ENCODE results near the gene PRKAG3. TPM values are rescaled to one million over a fixed set of nuclear protein-coding genes. Genes with fewer than 3 reads are reported as not detected.

PRKAG3 gene
- total and polyA plus RNA-seq, 2 experiments from 2014 or later, result 0.23 TPM; not detected in 1

- Histone ChIP-seq H4K20me1 (ENCODE audit: insufficient read depth, poor library complexity, severe bottlenecking) (no peaks in the 10 kb centered on the region), H3K36me3 (replicated peaks; ENCODE audit: insufficient read depth, low read depth) (no peaks in the 10 kb centered on the region), H3K27ac (no peak overlapping the region), H3K27me3 (peaks cover 80% of the 10 kb centered on the region), H3K4me1 (ENCODE audit: insufficient read depth) (peaks cover 23% of the 10 kb centered on the region), H2AFZ (no peak overlapping the region), H3K79me2 (no peaks in the 10 kb centered on the region), H3K9me2 (replicated peaks; ENCODE audit: insufficient read depth) (no peaks in the 10 kb centered on the region), H3K4me2 (no peak overlapping the region), H3K9me3 (ENCODE audit: low read depth) (no peaks in the 10 kb centered on the region), H3K4me3 (no peak overlapping the region)
- DNase-seq (ENCODE audit: low spot score), result no peak
- no peak for TF ChIP-seq EZH2phosphoT487 (IDR thresholded peaks at IDR 0.05; ENCODE audit: low read depth, severe bottlenecking, unreplicated experiment)
- no peak for TF ChIP-seq CTCF (IDR thresholded peaks at IDR 0.05; ENCODE audit: poor library complexity)
- TF ChIP-seq EZH2 (IDR thresholded peaks at IDR 0.05; ENCODE audit: borderline replicate concordance), result no peak
- 29% methylated on average over 10 of the region's 10 CpGs for WGBS (ENCODE audit: low lambda C conversion rate, missing lambda C conversion rate)
Measured at GRCh38 chr2:218857371-218858137, 26.0 kb upstream of the PRKAG3 start.

GRCh38 chr2:218856896-218857243 lies 25.3 kb upstream of the PRKAG3 start:
- TF ChIP-seq EZH2phosphoT487 (IDR thresholded peaks at IDR 0.05; ENCODE audit: low read depth, severe bottlenecking, unreplicated experiment) (no peak), EZH2 (IDR thresholded peaks at IDR 0.05; ENCODE audit: borderline replicate concordance) (no peak), CTCF (IDR thresholded peaks at IDR 0.05; ENCODE audit: poor library complexity) (no peak)
- Histone ChIP-seq H3K9me2 (replicated peaks; ENCODE audit: insufficient read depth) (no peaks in the 10 kb centered on the region), H3K79me2 (no peaks in the 10 kb centered on the region), H4K20me1 (ENCODE audit: insufficient read depth, poor library complexity, severe bottlenecking) (no peaks in the 10 kb centered on the region), H2AFZ (no peak overlapping the region), H3K27ac (no peak overlapping the region), H3K27me3 (peaks cover 74% of the 10 kb centered on the region), H3K4me1 (ENCODE audit: insufficient read depth) (peaks cover 23% of the 10 kb centered on the region), H3K36me3 (replicated peaks; ENCODE audit: insufficient read depth, low read depth) (no peaks in the 10 kb centered on the region), H3K4me3 (no peak overlapping the region), H3K4me2 (no peak overlapping the region), H3K9me3 (ENCODE audit: low read depth) (no peaks in the 10 kb centered on the region)
- WGBS (ENCODE audit: low lambda C conversion rate, missing lambda C conversion rate), result 82% methylated on average over 1 of the region's 1 CpG
- DNase-seq (ENCODE audit: low spot score), result no peak

- Histone ChIP-seq H3K27ac (no peak overlapping the region), H3K4me3 (no peak overlapping the region), H3K27me3 (peaks cover 69% of the 10 kb centered on the region), H3K36me3 (replicated peaks; ENCODE audit: insufficient read depth, low read depth) (no peaks in the 10 kb centered on the region), H3K9me2 (replicated peaks; ENCODE audit: insufficient read depth) (no peaks in the 10 kb centered on the region), H4K20me1 (ENCODE audit: insufficient read depth, poor library complexity, severe bottlenecking) (no peaks in the 10 kb centered on the region), H3K4me1 (ENCODE audit: insufficient read depth) (peaks cover 23% of the 10 kb centered on the region), H3K4me2 (no peak overlapping the region), H3K9me3 (ENCODE audit: low read depth) (no peaks in the 10 kb centered on the region), H3K79me2 (no peaks in the 10 kb centered on the region), H2AFZ (no peak overlapping the region)
- TF ChIP-seq EZH2phosphoT487 (IDR thresholded peaks at IDR 0.05; ENCODE audit: low read depth, severe bottlenecking, unreplicated experiment) (no peak), EZH2 (IDR thresholded peaks at IDR 0.05; ENCODE audit: borderline replicate concordance) (no peak), CTCF (IDR thresholded peaks at IDR 0.05; ENCODE audit: poor library complexity) (no peak)
- no peak for DNase-seq (ENCODE audit: low spot score)
- WGBS (ENCODE audit: low lambda C conversion rate, missing lambda C conversion rate), result 41% methylated on average over 11 of the region's 12 CpGs
Measured at GRCh38 chr2:218856167-218856895, 24.7 kb upstream of the PRKAG3 start.
